GM19351 (cell line): ENCODE data around the gene ZNF805.
A peak's percentile ranks its signal among the peaks of the same experiment; 100 is the strongest.
"Not testable (repeated sequence)": the region's sequence is repeated elsewhere in the genome, so short reads cannot be mapped to it uniquely, and the experiment has no call there.

ENCODE experiments used
- ATAC-seq: cut with Tn5 transposase; IDR thresholded peaks from one replicate; pipeline ENCODE4 v1.9.1; 2021; ENCODE audit warnings: mild to moderate bottlenecking, moderate library complexity; ENCODE audit not compliant: unreplicated experiment

ZNF805 gene

DNA sequence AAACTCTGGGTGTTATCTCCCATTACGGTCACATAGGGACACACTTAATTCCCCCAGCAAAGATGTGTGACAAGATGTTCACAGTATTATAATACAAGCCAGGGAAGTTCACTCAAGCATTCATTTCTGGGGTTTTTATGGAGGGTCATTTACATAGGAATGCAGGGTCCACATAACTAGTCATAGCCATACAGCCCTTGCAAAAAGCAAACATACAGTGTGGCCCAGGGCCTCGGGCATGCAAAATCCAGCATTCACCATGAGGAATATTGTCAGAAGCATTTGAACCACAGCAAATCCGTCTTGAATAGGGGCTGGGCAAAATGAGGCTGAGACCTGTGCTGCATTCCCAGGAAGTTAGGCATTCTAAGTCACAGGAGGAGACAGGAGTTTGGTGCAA is 26.9 kb downstream of the ZNF805 start:
- no peak for ATAC-seq

DNA sequence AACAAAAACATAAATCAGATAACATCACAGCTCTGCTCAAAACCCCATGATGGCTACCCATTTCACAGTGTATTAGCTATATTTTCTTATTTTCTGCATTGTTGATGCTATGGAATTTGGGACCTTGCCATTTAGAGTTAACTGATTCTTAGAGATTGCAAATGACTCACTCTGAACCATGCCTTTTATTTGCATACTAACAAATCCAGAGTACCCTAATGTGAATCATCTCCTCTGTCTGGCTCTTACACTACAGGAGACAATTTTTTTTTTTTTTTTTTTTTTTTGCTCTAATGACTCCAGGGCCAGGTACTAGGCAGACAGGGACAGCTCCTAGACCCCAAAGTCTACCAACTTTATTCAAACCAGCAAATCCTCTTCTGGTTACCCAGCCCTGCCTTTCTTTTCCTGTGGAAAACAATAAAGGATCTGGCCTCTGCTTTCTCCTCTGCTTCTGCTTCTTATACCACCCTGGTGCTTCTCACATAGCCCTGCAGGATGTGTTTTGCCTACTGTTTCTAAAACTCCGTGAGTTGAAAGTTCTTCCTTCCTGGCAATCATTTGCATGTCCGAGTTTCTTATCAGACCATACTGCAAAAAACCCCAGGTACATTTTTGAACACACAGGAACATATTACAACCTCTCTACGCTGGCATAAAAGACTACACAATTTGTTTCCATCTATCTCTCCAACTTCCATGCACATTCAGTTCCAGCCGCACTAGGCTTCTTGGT is 29.3 kb downstream of the ZNF805 start:
- peak; percentile 40 for ATAC-seq

DNA sequence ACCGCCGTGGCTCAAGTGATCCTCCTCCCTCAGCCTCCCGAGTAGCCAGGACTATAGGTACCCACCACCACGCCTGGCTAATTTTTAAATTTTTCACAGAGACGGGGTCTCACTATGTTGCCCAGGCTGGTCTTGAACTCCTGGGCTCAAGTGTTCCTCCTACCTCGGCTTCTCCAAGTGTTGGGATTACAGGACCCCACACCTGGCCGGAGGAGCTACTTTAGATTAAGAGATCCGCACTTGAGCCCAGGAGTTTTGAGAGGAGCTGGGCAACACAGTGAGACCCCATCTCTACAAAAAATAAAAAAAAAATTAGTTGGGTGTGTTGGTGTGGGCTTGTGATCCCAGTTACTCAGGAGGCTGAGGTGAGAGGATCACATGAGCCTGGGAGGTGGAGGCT is 30.8 kb downstream of the ZNF805 start:
- ATAC-seq, result no peak

- no peak for ATAC-seq
These were observed 32.6 kb downstream of the ZNF805 start for GRCh38 chr19:57273014-57273413.

- ATAC-seq, result no peak
These were observed 36.0 kb downstream of the ZNF805 start for GRCh38 chr19:57276430-57276829.

GRCh38 chr19:57278481-57278880 is 38.0 kb downstream of the ZNF805 start:
- ATAC-seq, result not testable (repeated sequence)

DNA sequence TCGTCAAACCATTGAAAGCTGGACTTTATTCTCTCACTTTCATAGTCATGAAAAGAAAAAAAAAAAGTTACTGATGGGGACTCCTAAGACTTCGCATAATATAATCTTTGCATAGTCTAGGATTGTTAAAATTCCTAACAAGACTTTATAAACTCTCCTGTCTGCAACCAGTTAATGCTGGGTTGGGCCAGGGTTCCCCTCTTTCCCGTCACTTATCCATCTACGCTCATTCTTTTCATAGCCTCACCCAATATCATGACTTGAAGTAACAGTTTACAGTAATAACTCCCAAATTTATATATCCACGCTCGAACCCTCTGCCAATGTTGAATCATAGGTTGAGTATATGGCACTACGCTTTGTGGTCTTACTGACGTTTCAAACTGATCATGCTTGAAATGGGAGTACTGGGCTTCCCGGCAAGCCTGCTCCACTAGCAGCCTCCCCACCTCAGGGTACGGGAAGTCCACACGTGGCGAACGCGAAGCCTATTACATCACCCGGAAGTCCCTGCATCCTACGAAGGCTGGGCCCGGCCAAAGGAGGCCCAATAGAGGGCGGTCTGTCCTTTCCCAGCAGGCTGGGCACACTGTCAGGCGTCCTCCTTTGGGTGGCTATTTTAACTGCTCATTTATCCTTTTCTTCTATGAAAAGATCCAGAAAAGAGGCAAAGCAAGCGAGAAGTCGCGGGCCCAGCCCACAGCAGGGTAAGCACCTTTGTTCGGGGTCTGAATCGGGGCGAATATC is 39.2 kb downstream of the ZNF805 start:
- ATAC-seq, result peak; percentile 64

DNA sequence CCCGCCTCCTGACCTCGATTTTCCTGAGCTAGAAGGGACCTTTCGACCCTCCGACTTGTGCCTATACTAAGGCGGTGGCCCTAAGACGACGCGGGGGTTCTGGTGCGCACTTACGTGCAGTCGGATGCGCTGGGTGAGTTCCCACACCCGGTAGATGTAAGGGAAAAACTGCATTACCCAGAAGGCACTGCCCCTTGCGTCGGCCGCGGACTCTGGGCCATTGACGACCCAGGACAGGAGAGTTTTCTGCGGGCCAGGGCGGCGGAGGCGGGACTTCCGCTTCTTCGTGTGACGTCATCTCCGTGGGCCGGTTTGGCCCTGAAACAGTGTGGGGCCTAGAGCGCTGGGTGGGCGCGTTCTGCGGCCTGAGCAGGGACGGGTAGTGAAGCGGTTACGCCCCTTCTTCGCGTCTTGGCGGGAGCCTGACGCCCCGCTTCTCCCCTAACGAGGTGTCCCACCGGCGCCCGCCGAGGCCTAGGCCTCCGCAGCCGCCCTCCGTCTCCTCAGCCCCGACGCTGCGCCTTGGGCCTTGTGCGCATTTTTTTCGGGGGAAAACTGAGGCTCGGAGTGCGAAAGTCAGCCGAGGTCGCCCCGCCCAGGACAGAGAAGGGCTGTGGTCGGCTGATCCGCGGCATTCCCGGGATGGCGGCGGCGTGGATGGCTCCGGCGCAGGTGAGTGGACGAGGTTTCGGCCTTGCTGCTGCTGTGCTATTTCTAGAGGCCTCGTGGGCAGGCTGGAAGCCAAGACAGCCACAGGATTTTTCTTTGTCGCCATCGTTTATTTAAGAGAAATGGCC is 39.9 kb downstream of the ZNF805 start, which contains the start of gene ZNF460:
Gene ZNF460, plus strand, starts transcription at position 321 of the 797 bp plus-strand sequence. Its CDS starts 322 bp downstream, at position 643.
- peak; percentile 76 for ATAC-seq

GRCh38 chr19:57280962-57281400 is 40.5 kb downstream of the ZNF805 start:
- ATAC-seq, result peak; percentile 0

GRCh38 chr19:57282011-57282643 is 41.7 kb downstream of the ZNF805 start:
- ATAC-seq, result no peak

- ATAC-seq, result no peak
These were observed 47.9 kb downstream of the ZNF805 start for GRCh38 chr19:57288373-57288772.

- no peak for ATAC-seq
These were observed 50.5 kb downstream of the ZNF805 start for GRCh38 chr19:57290970-57291369.

GRCh38 chr19:57292547-57292946 is 52.1 kb downstream of the ZNF805 start:
- ATAC-seq, result no peak

GRCh38 chr19:57293719-57294118 is 53.3 kb downstream of the ZNF805 start:
- ATAC-seq, result no peak

GRCh38 chr19:57302020-57302465 is 61.6 kb downstream of the ZNF805 start:
- ATAC-seq, result no peak

DNA sequence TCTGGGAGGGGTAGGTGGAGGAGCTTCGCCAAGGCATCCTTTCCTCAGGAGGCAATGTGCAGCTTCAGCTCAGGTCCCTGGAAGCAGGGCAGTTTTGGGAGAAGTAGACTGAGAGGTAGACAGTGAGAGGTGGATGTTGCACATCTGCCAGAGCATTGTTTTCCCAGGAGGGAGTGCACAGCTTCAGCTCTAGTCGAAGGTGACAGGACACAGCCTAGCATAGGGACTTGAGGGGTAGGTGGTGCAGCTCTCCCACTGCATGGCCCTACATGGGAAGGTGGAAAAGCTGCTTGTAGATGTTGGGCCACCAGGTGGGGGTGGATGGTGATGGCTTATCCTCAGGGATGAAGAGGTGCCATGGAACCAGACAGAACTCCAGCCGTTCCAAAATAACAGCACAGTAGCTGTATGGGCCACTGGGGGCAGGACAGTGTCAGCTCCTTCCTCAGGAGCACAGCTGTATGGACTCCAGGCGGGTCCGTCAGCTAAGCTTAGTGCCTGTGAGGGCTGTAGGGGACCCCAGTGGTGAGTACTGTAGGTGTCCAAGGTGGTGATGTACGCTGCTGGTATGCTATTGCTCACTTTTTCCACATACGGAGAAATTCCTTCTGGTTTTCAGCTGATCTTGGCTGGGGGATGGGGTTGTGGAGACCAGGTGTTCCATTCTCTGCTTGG is 62.4 kb downstream of the ZNF805 start:
- no peak for ATAC-seq
